Stomach (tissue), 9 donors: ENCODE results near the gene SSH3. TPM values are rescaled to one million over a fixed set of nuclear protein-coding genes. Genes with fewer than 3 reads are reported as not detected.
A peak's percentile ranks its signal among the peaks of the same experiment; 100 is the strongest.

Experiments
- DNase-seq, 2 donors: peaks; one replicate each; pipeline versions ENCODE4 v3.0.0 to v3.0.0-alpha.2; 2013 to 2019
- H3K27ac ChIP-seq, 5 donors: fragments of 200-600 bp in 4 of 5; sonication (generic) in 4 of 5; one replicate each; pipeline ENCODE4 v1.5.1; 2013 to 2019; ENCODE audit warnings: mild to moderate bottlenecking in 1 of 5, moderate library complexity in 1 of 5
- H3K27me3 ChIP-seq, 3 donors: fragments of 200-600 bp; sonication (generic); one replicate each; pipeline ENCODE4 v1.5.1; 2017 to 2019; ENCODE audit warnings: mixed run types in 1 of 3
- H3K36me3 ChIP-seq, 4 donors: fragments of 200-600 bp; sonication (generic); 1 replicate in 3 of 4; 2 replicates in 1 of 4; pipeline ENCODE4 v1.5.1; 2016 to 2019
- H3K4me1 ChIP-seq, 4 donors: fragments of 200-600 bp; sonication (generic); one replicate each; pipeline ENCODE4 v1.5.1; 2016 to 2019
- H3K4me3 ChIP-seq, 4 donors: fragments of 200-600 bp; sonication (generic) in 3 of 4; one replicate each; pipeline ENCODE4 v1.5.1; 2016 to 2019; ENCODE audit warnings: mild to moderate bottlenecking in 1 of 4
- H3K9me3 ChIP-seq, 4 donors: fragments of 200-600 bp; sonication (generic); one replicate each; pipeline ENCODE4 v1.5.1; 2016 to 2019
- CTCF ChIP-seq, 7 experiments: fragments of 450-650 bp in 4 of 7; fragments of 200-600 bp in 3 of 7; sonication (generic) in 3 of 7; IDR thresholded peaks; one replicate each; pipeline ENCODE4 v1.5.1; 2016 to 2019; ENCODE audit warnings: antibody characterized with exemption in 7 of 7, control low read depth in 2 of 7, mild to moderate bottlenecking in 1 of 7
- EP300 ChIP-seq: sonication (generic); formaldehyde crosslinking; IDR thresholded peaks from one replicate; pipeline ENCODE4 v1.6.1; 2017; ENCODE audit warnings: antibody characterized with exemption
- POLR2A ChIP-seq, 4 donors: fragments of 450-650 bp; IDR thresholded peaks; one replicate each; pipeline ENCODE4 v1.6.1; 2016; ENCODE audit warnings: antibody characterized with exemption in 4 of 4, control low read depth in 2 of 4, mild to moderate bottlenecking in 1 of 4, moderate library complexity in 1 of 4
- POLR2AphosphoS5 ChIP-seq, 3 donors: sonication (generic); formaldehyde crosslinking; IDR thresholded peaks; one replicate each; pipeline ENCODE4 v1.6.1; 2016; ENCODE audit warnings: antibody characterized with exemption in 3 of 3
- WGBS, 5 donors: extraction: QIAGEN DNeasy Blood & Tissue Kit in 3 of 5; methylation state at CpG; one replicate each; pipeline versions ENCODE4 v1.1.5 to v1.1.7; 2013 to 2018; 5-methylcytosine and 5-hydroxymethylcytosine counted together
- intact Hi-C: fragments of 100-400 bp; cut with DNase I; formaldehyde crosslinking; loops from one replicate; pipeline ENCODE4 v1.15.1; 2023; ENCODE audit warnings: low total_unique reads
- polyA plus RNA-seq, 3 donors: library from polyadenylated mRNA; stranded (reverse); fragments of 200-250 nt; gene quantifications; one replicate each; pipeline ENCODE4 v1.2.3, GENCODE V29; 2013
- total RNA-seq, 5 donors: library from RNA; depleted of rRNA; stranded (reverse); fragments of >200 nt; gene quantifications; one replicate each; pipeline versions ENCODE4 v1.1.0 to v1.2.3, GENCODE V29; 2014 to 2016
- donor health status: healthy with polysubstance abuse.
- donor health status: Bipolar disorder and iron deficiency.
- donor health status: healthy.

SSH3 gene
- total and polyA plus RNA-seq, 8 donors = 18.8 to 217 (median 34.9) TPM

GRCh38 chr11:67345247-67345919, 42.1 kb downstream of the SSH3 start:
- H3K9me3 ChIP-seq = no peaks in the 10 kb centered on the region
- WGBS, 5 donors = 39 to 60% (median 49%) methylated on average over 8 of the region's 8 CpGs
- peak in 1 of 2 donors; percentile 71 for DNase-seq
- H3K27ac ChIP-seq = peak overlapping the region; percentile 41 to 70 (median 62)
- H3K4me3 ChIP-seq = no peak overlapping the region
- TF ChIP-seq EP300 (no peak), POLR2AphosphoS5 (IDR thresholded peaks at IDR 0.05) (no peak), CTCF (IDR thresholded peaks at IDR 0.05) (no peak), POLR2A (IDR thresholded peaks at IDR 0.05) (no peak)
- H3K4me1 ChIP-seq = peaks cover 11 to 49% (median 28%) of the 10 kb centered on the region in 4 donors
- no peaks in the 10 kb centered on the region for H3K36me3 ChIP-seq
- intact Hi-C loops = loop anchor here (5.0 kb wide), 1 partner anchor 37 kb away; no protein-coding TSS in a partner anchor
- H3K27me3 ChIP-seq = no peaks in the 10 kb centered on the region

GRCh38 chr11:67345920-67346819, 42.8 kb downstream of the SSH3 start:
- 40 to 53% (median 42%) methylated on average over 7 of the region's 7 CpGs for WGBS, 5 donors
- intact Hi-C loops = loop anchor here (5.0 kb wide), 1 partner anchor 36 kb away; no protein-coding TSS in a partner anchor
- Histone ChIP-seq H3K27ac (peak overlapping the region; percentile 41 to 70 (median 62)), H3K27me3 (no peaks in the 10 kb centered on the region), H3K4me3 (no peak overlapping the region), H3K4me1 (peaks cover 17 to 57% (median 36%) of the 10 kb centered on the region in 4 donors), H3K36me3 (no peaks in the 10 kb centered on the region), H3K9me3 (no peaks in the 10 kb centered on the region)
- peak; percentile 68 to 89 for DNase-seq
- TF ChIP-seq POLR2AphosphoS5 (IDR thresholded peaks at IDR 0.05) (peak in 2 of 3 donors; percentile 34 to 81), POLR2A (IDR thresholded peaks at IDR 0.05) (no peak), CTCF (IDR thresholded peaks at IDR 0.05) (peak in 5 of 7 experiments; percentile 46 to 69 (median 52))

GRCh38 chr11:67347964-67348749, 44.8 kb downstream of the SSH3 start:
- H3K4me1 ChIP-seq = peaks cover 33 to 73% (median 55%) of the 10 kb centered on the region in 4 donors
- H3K27me3 ChIP-seq = no peaks in the 10 kb centered on the region
- H3K4me3 ChIP-seq = no peak overlapping the region
- WGBS, 5 donors = 58 to 72% (median 68%) methylated on average over 11 of the region's 11 CpGs
- TF ChIP-seq POLR2AphosphoS5 (IDR thresholded peaks at IDR 0.05) (no peak), POLR2A (IDR thresholded peaks at IDR 0.05) (no peak), CTCF (IDR thresholded peaks at IDR 0.05) (no peak), EP300 (no peak)
- intact Hi-C loops = loop anchor here (5.0 kb wide), 1 partner anchor 34 kb away; no protein-coding TSS in a partner anchor
- no peak for DNase-seq
- H3K36me3 ChIP-seq = peaks cover 0 to 7% (median 0%) of the 10 kb centered on the region in 4 donors
- H3K27ac ChIP-seq = peak overlapping the region in 2 of 5 donors; percentile 25 to 27
- H3K9me3 ChIP-seq = no peaks in the 10 kb centered on the region
